K562 (cell line): ENCODE results near the gene NDUFB8. TPM values are rescaled to one million over a fixed set of nuclear protein-coding genes. Genes with fewer than 3 reads are reported as not detected.

Experiments used
- ATAC-seq: fragments of 200-7000 bp; cut with Tn5 transposase; 3 replicates; pipeline ENCODE4 v1.9.1; 2020; ENCODE audit warnings: moderate library complexity
- BruUV-seq: library from RNA; stranded (reverse); fragments of 400-500 nt; replicated peaks from 2 replicates; lab custom pipeline; 2021; lab: Mats Ljungman, UMichigan
- CTCF ChIA-PET: fragments of 300-600 bp; formaldehyde crosslinking; extraction: SDS; loops from one replicate; lab custom pipeline; 2021; ENCODE audit warnings: low intra/inter-chr PET ratio; lab: Yijun Ruan, JAX
- POLR2A ChIA-PET: fragments of 300-600, 350-650 bp; sonication (Branson Sonifier 250); formaldehyde crosslinking; extraction: SDS; loops from one replicate; lab custom pipeline; 2021; ENCODE audit warnings: antibody characterized with exemption, inconsistent platforms; lab: Yijun Ruan, JAX
- DNase-seq, 4 experiments: peaks; one replicate each; pipeline versions ENCODE4 v3.0.0 to v3.0.0-alpha.2; 2011 to 2018; ENCODE audit warnings: low spot score in 3 of 4, mixed read lengths in 3 of 4; ENCODE audit errors: extremely low read depth in 1 of 4
- FAIRE-seq: peaks from 2 replicates; lab custom pipeline; 2011; peaks lifted over from hg19 to GRCh38; lab: Jason Lieb, UNC
- H2AFZ ChIP-seq: 2 replicates; pipeline ENCODE4 v1.6.0; 2011; ENCODE audit warnings: low read depth, low read length, control low read depth, inconsistent platforms
- H3K27ac ChIP-seq: fragments of 200-600 bp; 3 replicates; pipeline ENCODE4 v1.8.0; 2011; ENCODE audit warnings: low read depth, mild to moderate bottlenecking, control low read depth, inconsistent platforms, low read length, moderate library complexity, mixed read lengths; ENCODE audit errors: extremely low read depth
- H3K27me3 ChIP-seq, 2 experiments: fragments of 300-600 bp in 1 of 2; 2 replicates in 1 of 2; 3 replicates in 1 of 2; pipeline versions ENCODE4 v1.6.0 to v1.8.0; 2011; ENCODE audit warnings: inconsistent platforms in 2 of 2, low read length in 2 of 2, mild to moderate bottlenecking in 1 of 2, mixed read lengths in 1 of 2, moderate library complexity in 1 of 2; ENCODE audit not compliant: control insufficient read depth in 2 of 2, insufficient read depth in 2 of 2
- H3K36me3 ChIP-seq: fragments of 300-600 bp; 3 replicates; pipeline ENCODE4 v1.8.0; 2011; ENCODE audit warnings: mild to moderate bottlenecking, low read length, inconsistent platforms; ENCODE audit not compliant: control insufficient read depth, insufficient read depth
- H3K4me1 ChIP-seq, 2 experiments: fragments of 200-600 bp in 1 of 2; replicated peaks in 1 of 2; 2 replicates in 1 of 2; 3 replicates in 1 of 2; pipeline versions ENCODE4 v1.5.1 to v1.8.0; 2011; ENCODE audit warnings: inconsistent platforms in 2 of 2, low read length in 2 of 2, mild to moderate bottlenecking in 1 of 2, mixed read lengths in 1 of 2, moderate library complexity in 1 of 2; ENCODE audit not compliant: control insufficient read depth in 2 of 2, insufficient read depth in 2 of 2
- H3K4me2 ChIP-seq: 2 replicates; pipeline ENCODE4 v1.6.1; 2011; ENCODE audit warnings: low read length, control low read depth, inconsistent platforms, mixed read lengths; ENCODE audit not compliant: insufficient read depth
- H3K4me3 ChIP-seq: fragments of 200-600 bp; sonication (generic), shearing (Covaris generic); 2 replicates; pipeline ENCODE4 v1.5.1; 2016; ENCODE audit warnings: control low read depth, inconsistent platforms
- H3K79me2 ChIP-seq: fragments of 200-600 bp; 3 replicates; pipeline ENCODE4 v1.8.0; 2011; ENCODE audit warnings: low read length, inconsistent platforms; ENCODE audit not compliant: control insufficient read depth, insufficient read depth
- H3K9ac ChIP-seq, 2 experiments: 2 replicates each; pipeline versions ENCODE4 v1.6.0 to v1.6.1; 2011; ENCODE audit warnings: low read depth in 2 of 2, low read length in 2 of 2, control low read depth in 1 of 2, inconsistent platforms in 1 of 2, mild to moderate bottlenecking in 1 of 2, mixed read lengths in 1 of 2; ENCODE audit not compliant: insufficient read depth in 1 of 2
- H3K9me1 ChIP-seq: one replicate; pipeline ENCODE4 v1.6.0; 2011; ENCODE audit warnings: inconsistent platforms, mild to moderate bottlenecking, low read length, moderate library complexity; ENCODE audit not compliant: control insufficient read depth, insufficient read depth
- H3K9me3 ChIP-seq: replicated peaks from 2 replicates; pipeline ENCODE4 v1.5.1; 2011; ENCODE audit warnings: low read depth, low read length, inconsistent platforms; ENCODE audit not compliant: control insufficient read depth, insufficient read depth
- H4K20me1 ChIP-seq: replicated peaks from 2 replicates; pipeline ENCODE4 v1.6.1; 2011; ENCODE audit warnings: low read length, inconsistent platforms, mixed read lengths; ENCODE audit not compliant: control insufficient read depth, insufficient read depth
- L3MBTL2 ChIP-seq: fragments of 450-650 bp; IDR thresholded peaks from 2 replicates; pipeline ENCODE4 v1.6.1; 2016; ENCODE audit warnings: mild to moderate bottlenecking, moderate library complexity
- PCBP2 ChIP-seq: fragments of 200-400 bp; formaldehyde crosslinking; IDR thresholded peaks from 2 replicates; pipeline ENCODE4 v1.6.1; 2018; ENCODE audit warnings: low read length, low read depth, mild to moderate bottlenecking, moderate library complexity; ENCODE audit not compliant: poor library complexity, severe bottlenecking
- PPARD ChIP-seq: fragments of 250-450 bp; sonication (Bioruptor Pico); IDR thresholded peaks from 2 replicates; pipeline ENCODE4 v1.8.0; 2022; ENCODE audit warnings: inconsistent platforms, mild to moderate bottlenecking, moderate library complexity
- RBFOX2 ChIP-seq: fragments of 200-400 bp; formaldehyde crosslinking; IDR thresholded peaks from 2 replicates; pipeline ENCODE4 v1.6.1; 2017; ENCODE audit warnings: low read depth, mild to moderate bottlenecking, low read length, moderate library complexity
- RFX5 ChIP-seq: IDR thresholded peaks from 2 replicates; pipeline ENCODE4 v1.6.1; 2011; ENCODE audit warnings: low read depth, mild to moderate bottlenecking, improper control_type of control experiment, low read length
- SREBF2 ChIP-seq: sonication (generic); formaldehyde crosslinking; IDR thresholded peaks from 2 replicates; pipeline ENCODE4 v1.4.0; 2020; ENCODE audit warnings: mild to moderate bottlenecking, missing genetic modification reagents
- ZKSCAN1 ChIP-seq: fragments of 150-350 bp; IDR thresholded peaks from 2 replicates; pipeline ENCODE4 v1.6.1; 2016; ENCODE audit warnings: low read depth, low read length
- ZNF354B ChIP-seq: fragments of 250-450 bp; sonication (Bioruptor Pico); IDR thresholded peaks from 2 replicates; pipeline ENCODE4 v1.4.0; 2020
- ZNF57 ChIP-seq: fragments of 450-650 bp; formaldehyde crosslinking; IDR thresholded peaks from 2 replicates; pipeline ENCODE4 v1.4.0; 2020; ENCODE audit warnings: mild to moderate bottlenecking, moderate library complexity
- ZNF584 ChIP-seq: fragments of 200-800 bp; sonication (Bioruptor generic); IDR thresholded peaks from 2 replicates; pipeline ENCODE4 v1.6.1; 2016; ENCODE audit warnings: low read depth, mild to moderate bottlenecking, missing genetic modification characterization, missing compliant biosample characterization
- ZNF668 ChIP-seq: fragments of 250-450 bp; sonication (Bioruptor Pico); IDR thresholded peaks from 2 replicates; pipeline ENCODE4 v1.8.0; 2022; ENCODE audit warnings: mild to moderate bottlenecking, inconsistent platforms
- ZNF696 ChIP-seq: fragments of 250-450 bp; sonication (Bioruptor Pico); conservative IDR thresholded peaks from 2 replicates; pipeline ENCODE4 v1.4.0; 2020; ENCODE audit warnings: mild to moderate bottlenecking, moderate library complexity
- WGBS: fragments of 100-300 bp; shearing (Covaris generic); methylation state at CpG from one replicate; pipeline ENCODE4 v1.1.6; 2016; ENCODE audit warnings: low coverage, mixed read lengths; ENCODE audit not compliant: insufficient coverage; ENCODE audit errors: missing lambda C conversion rate; 5-methylcytosine and 5-hydroxymethylcytosine counted together
- in situ Hi-C: fragments of 300-500 bp; cut with MboI; formaldehyde crosslinking; loops from 4 replicates; pipeline ENCODE4 v1.15.0; 2018; ENCODE audit warnings: inconsistent platforms, mixed read lengths
- intact Hi-C: fragments of 100-400 bp; cut with micrococcal nuclease; formaldehyde crosslinking; loops from 2 replicates; pipeline ENCODE4 v1.14.2; 2022
- polyA plus RNA-seq, 8 experiments: library from polyadenylated mRNA; depleted of rRNA in 4 of 8; stranded (reverse) in 5 of 8; unstranded in 3 of 8; fragments of >200 nt; fragmentation: Nextera tagmentation in 2 of 8; fragmentation: Illumina TruSeq in 1 of 8; extraction: Ambion mirVana in 2 of 8; extraction: Trizol in 1 of 8; gene quantifications; 2 replicates each; pipeline versions ENCODE4 v1.2.1 to v1.2.3, GENCODE V29; 2011 to 2014; ENCODE audit warnings: inconsistent platforms in 1 of 8, missing spikeins in 1 of 8
- total RNA-seq, 7 experiments: library from RNA; depleted of rRNA in 6 of 7; stranded (reverse); fragments of >200 nt in 6 of 7; fragmentation: Illumina TruSeq in 2 of 7; extraction: Trizol in 2 of 7; gene quantifications; 2 replicates each; pipeline versions ENCODE4 v1.2.1 to v1.2.3, GENCODE V29; 2011 to 2021; ENCODE audit warnings: low replicate concordance in 1 of 7
- TF ChIP-seq, protein P1 (sequence below): fragments of 250-450 bp; sonication (Bioruptor Pico); IDR thresholded peaks from 2 replicates; pipeline ENCODE4 v1.4.0; 2020; ENCODE audit warnings: mild to moderate bottlenecking, moderate library complexity

Gene NDUFB8
- total and polyA plus RNA-seq, 9 of the 15 experiments (the other 6 are each of a cell fraction or from before 2014, with no cell fraction given) = 131 to 360 (median 199) TPM

DNA sequence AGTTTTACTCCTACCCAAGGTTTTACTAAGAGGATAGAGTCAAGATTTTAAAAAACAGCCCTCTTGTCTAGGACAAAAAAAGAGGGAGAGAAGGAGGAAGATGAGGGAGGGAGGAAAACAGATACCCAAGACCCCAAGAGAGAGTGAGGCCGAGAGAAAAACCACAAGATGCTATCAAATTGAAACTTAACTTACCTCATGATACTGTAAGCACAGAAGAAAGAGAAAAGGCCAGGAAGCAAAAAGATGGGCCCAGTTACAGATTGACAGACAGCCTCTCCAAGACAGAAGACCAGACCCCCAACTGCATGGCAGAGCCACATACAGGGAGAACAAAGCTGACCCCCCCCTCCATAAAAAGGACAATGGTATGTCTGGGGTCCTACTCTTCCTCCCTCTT lies 21.4 kb downstream of the NDUFB8 start:
- H2AFZ ChIP-seq = no peak overlapping the region
- ATAC-seq = no peak

More for the DNA sequence above, 21.4 kb downstream of the NDUFB8 start:
- H3K4me1 ChIP-seq = peaks cover 0 to 4% of the 10 kb centered on the region in 2 experiments; a peak in 2 of 5 replicates
- FAIRE-seq = no peak
- H3K9ac ChIP-seq = no peak overlapping the region
- H4K20me1 ChIP-seq = no peaks in the 10 kb centered on the region
- WGBS = 0% methylated on average over 1 of the region's 1 CpG
- no peak overlapping the region for H3K27ac ChIP-seq
- in situ Hi-C loops = loop anchor here (5.0 to 10.0 kb wide), 3 partner anchors 71 to 663 kb away; no protein-coding TSS in a partner anchor
- TF ChIP-seq PPARD (CRISPR knock-in tag) (no peak), SREBF2 (no peak), RFX5 (no peak), PCBP2 (no peak), ZKSCAN1 (no peak), ZNF584 (CRISPR knock-in tag) (no peak), ZNF354B (CRISPR knock-in tag) (no peak), RBFOX2 (no peak), ZNF668 (CRISPR knock-in tag) (no peak), ZNF57 (CRISPR knock-in tag) (no peak), ZNF696 (no peak), L3MBTL2 (no peak)
- TF ChIP-seq, protein P1, sequence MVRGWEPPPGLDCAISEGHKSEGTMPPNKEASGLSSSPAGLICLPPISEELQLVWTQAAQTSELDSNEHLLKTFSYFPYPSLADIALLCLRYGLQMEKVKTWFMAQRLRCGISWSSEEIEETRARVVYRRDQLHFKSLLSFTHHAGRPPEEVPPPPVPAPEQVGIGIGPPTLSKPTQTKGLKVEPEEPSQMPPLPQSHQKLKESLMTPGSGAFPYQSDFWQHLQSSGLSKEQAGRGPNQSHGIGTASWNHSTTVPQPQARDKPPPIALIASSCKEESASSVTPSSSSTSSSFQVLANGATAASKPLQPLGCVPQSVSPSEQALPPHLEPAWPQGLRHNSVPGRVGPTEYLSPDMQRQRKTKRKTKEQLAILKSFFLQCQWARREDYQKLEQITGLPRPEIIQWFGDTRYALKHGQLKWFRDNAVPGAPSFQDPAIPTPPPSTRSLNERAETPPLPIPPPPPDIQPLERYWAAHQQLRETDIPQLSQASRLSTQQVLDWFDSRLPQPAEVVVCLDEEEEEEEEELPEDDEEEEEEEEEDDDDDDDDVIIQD (CRISPR knock-in tag) = no peak
- TF ChIP-seq, all 486 proteins: peak for 0
- no peaks in the 10 kb centered on the region for H3K36me3 ChIP-seq
- no peaks in the 10 kb centered on the region for H3K9me3 ChIP-seq
- DNase-seq = no peak
- no peaks in the 10 kb centered on the region for H3K27me3 ChIP-seq
- H3K9me1 ChIP-seq = no peaks in the 10 kb centered on the region
- no peak overlapping the region for H3K4me3 ChIP-seq
- ChIA-PET CTCF (interaction anchor here (0.6 to 3.7 kb wide), 4 partner anchors 74 to 217 kb away, joined by 3 to 44 read pairs (median 6); no protein-coding TSS in a partner anchor), POLR2A (interaction anchor here (0.8 kb wide), 1 partner anchor 633 kb away, joined by 3 read pairs; no protein-coding TSS in a partner anchor)
- no peak overlapping the region for H3K4me2 ChIP-seq
- no peaks in the 10 kb centered on the region for H3K79me2 ChIP-seq
- BruUV-seq = no TSS peak
- intact Hi-C loops = loop anchor here (1.0 to 2.0 kb wide), 2 partner anchors 75 to 165 kb away; no protein-coding TSS in a partner anchor
